GM19025 (cell line): ENCODE data around the gene CACNB4.
"Not testable (repeated sequence)": the region's sequence is repeated elsewhere in the genome, so short reads cannot be mapped to it uniquely, and the experiment has no call there.

Source experiments
- ATAC-seq: cut with Tn5 transposase; IDR thresholded peaks from one replicate; pipeline ENCODE4 v1.9.1; 2021; ENCODE audit warnings: mild to moderate bottlenecking, low read depth, moderate library complexity; ENCODE audit not compliant: unreplicated experiment

CACNB4 gene

GRCh38 chr2:151805961-151806360 is 292.9 kb downstream of the CACNB4 start:
- no peak for ATAC-seq

DNA sequence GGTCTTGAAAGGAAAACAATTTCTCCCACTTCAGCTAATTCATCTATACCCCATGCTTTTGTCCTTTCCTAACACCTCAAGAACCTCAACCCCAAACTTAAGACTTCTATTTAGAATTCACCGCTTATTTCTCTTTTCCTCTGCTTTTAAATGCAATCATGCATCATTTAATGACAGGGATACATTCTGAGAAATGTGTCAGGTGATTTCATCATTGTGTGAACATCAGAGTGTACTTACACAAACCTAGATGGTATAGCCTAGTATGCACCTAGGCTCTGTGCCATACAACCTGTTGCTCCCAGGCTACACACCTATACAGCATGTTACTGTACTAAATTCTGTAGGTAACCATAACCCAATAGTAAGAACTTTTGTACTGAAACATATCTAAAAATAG is 293.5 kb downstream of the CACNB4 start:
- no peak for ATAC-seq

- ATAC-seq = no peak
Measured at GRCh38 chr2:151803811-151804210, 295.0 kb downstream of the CACNB4 start.

DNA sequence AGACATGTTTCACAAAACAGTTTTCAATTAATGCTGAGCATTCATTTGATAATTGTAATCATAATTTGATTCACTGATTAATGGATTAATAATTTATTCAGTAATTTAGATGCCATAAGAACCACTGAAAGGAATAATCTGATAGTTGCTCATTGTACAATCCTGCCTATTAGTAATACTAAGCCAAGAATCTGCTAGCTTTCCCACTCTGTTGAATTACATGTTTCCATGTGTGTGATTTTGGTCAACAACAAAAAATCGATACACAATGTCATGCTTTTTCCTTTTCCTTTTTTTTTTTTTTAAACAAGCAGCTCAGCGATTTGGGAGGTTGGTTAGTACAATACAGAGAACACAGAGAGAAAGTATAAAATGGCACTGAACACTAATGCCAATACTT is 296.5 kb downstream of the CACNB4 start:
- no peak for ATAC-seq

GRCh38 chr2:151799886-151800292 is 299.0 kb downstream of the CACNB4 start:
- no peak for ATAC-seq

DNA sequence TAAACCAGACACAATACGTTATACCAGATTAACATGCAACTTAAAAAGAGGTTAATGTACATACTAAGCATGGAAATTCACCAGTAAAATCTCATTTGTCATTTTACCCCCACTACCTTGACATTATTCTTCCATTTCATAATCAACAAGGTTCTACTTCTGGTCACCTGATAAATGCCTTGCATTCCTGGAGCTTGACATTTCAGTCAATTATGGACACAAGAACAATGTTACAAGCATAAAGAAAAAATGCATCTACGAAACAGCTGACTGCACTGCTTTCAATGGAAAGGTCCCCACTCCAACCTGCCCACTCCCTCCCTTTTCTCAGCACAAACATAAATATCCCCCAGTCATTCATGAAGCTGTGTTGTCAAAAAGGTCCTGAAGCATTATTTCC is 302.1 kb downstream of the CACNB4 start:
- ATAC-seq = no peak

DNA sequence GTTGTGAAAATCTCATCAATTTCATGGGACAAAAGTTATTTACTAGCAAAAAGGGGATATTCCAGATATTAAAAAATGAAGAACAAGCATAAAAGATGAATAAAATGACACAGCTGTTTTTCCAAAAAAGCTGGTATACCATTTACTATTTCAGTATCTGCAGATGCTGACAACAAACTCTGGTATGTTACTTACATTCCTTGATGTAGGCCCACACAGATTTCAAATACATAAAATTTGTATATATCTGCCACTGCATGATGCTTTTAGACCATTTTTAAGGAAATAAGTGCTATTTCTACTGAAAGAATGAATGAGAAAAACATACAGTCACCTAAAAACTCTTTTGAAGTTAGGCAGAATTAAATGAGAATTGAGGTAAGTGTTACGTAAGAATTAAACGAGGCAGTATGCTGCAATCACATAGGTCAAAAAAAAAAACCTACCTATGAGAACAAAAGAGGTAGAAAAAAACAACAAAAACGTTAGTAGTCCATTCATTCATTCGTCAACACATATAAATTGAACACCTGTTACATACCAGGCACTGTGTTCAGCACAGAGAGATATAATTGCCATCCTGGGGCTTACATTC is 303.1 kb downstream of the CACNB4 start:
- no peak for ATAC-seq

DNA sequence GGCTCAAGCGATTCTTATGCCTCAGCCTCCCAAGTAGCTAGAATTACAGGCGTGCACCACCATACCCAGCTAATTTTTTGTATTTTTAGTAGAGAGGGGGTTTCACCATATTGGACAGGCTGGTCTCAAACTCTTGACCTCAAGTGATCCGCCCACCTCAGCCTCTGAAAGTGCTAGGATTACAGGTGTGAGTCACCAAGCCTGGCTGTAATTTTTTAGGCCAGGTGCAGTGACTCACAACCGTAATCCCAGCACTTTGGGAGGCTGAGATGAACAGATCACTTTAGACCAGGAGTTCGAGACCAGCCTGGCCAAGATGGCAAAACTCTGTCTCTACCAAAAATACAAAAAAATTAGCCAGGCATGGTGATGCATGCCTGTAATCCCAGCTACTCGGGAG is 304.4 kb downstream of the CACNB4 start:
- not testable (repeated sequence) for ATAC-seq

GRCh38 chr2:151793123-151793522 is 305.7 kb downstream of the CACNB4 start:
- no peak for ATAC-seq

- ATAC-seq = no peak
Measured at GRCh38 chr2:151792589-151792988, 306.3 kb downstream of the CACNB4 start.

- no peak for ATAC-seq
Measured at GRCh38 chr2:151791545-151791944, 307.3 kb downstream of the CACNB4 start.

- ATAC-seq = no peak
Measured at GRCh38 chr2:151790689-151791088, 308.2 kb downstream of the CACNB4 start.

DNA sequence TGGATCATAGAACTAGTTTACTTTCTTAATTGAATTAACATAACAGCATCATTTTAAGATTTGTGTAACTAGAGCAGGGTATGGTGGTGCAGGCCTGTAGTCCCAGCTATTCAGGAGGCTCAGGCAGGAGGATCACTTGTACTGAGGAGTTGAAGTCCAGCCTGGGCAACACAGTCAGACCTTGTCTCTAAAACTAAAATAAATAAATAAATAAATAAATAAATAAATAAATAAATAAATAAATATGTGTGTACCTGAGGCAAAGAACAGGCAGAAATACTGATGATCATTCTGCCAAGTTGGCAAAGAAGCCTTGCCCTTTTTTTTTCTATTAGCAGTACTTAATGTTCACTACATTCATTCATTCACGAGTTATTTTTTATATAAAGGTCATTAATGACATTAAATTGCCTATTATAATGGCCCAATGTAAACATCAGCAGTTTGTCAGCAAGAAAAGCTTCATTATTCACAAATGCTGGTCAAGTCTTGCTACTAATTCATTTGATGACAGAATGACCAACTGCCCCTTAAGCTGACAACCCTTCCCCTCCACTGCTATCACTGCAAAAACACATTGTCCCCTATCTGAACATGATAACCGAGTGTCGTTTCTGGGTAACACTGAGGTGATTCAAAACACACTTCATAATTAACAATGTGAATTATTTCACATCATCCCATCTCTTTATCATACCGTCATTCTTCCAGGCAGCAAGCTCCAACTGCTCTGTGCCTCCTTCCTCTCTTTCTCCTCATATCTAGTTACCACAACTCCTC is 309.6 kb downstream of the CACNB4 start:
- no peak for ATAC-seq

DNA sequence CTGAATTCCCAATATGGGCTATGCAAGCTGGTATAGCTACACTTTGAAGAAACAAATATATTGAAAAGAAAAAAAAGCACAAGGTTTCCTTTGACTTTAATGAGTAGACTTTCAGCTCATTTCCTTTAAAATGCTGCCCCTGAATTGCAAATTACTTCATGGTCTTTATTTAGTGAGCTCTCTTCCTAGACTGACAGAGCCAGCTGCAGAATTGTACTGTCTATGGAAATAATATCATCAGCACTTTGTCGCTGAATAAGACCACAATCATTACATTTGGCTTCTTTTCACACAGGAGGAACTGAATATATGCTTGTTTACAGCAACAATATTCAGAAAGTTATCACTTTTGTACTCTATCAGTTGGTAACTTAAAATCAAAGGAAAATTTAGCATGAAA is 312.4 kb downstream of the CACNB4 start:
- no peak for ATAC-seq

GRCh38 chr2:151786077-151786476 is 312.8 kb downstream of the CACNB4 start:
- ATAC-seq = no peak

DNA sequence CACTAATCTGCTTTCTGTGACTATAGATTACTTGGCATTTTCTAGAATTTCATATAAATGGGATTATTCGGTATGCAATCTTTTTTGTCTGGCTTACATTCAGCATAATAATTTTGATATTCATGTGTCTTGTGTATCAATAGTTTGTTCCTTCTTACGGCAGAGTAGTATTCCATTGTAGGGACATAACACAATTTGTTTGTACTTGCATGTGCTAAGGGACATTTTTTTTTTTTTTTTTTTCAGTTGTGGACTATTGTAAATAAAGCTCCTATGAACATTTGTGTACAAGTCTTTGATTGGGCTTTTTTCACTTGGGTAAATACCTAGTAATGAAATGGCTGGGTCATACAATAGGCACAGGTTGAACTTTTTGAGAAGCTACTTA is 315.7 kb downstream of the CACNB4 start:
- ATAC-seq = no peak
